AML-193 (cell line): ENCODE measurements around the gene IFT122.
"Not testable (repeated sequence)": the region's sequence is repeated elsewhere in the genome, so short reads cannot be mapped to it uniquely, and the experiment has no call there.

ENCODE experiments used
- DNase-seq, 2 experiments: peaks; one replicate each; lab custom pipeline; 2025; lab: John Stamatoyannopoulos, UW

The IFT122 gene

GRCh38 chr3:129540776-129541516 lies 100.9 kb downstream of the IFT122 start:
- no peak for DNase-seq

GRCh38 chr3:129542747-129543146 lies 102.7 kb downstream of the IFT122 start:
- DNase-seq = no peak

- no peak for DNase-seq
Observed at GRCh38 chr3:129543156-129543790, 103.2 kb downstream of the IFT122 start, which contains the start of gene H1-8. H1-8 (plus strand) TSS chr3:129543175; CDS start chr3:129543219, 44 bp downstream.

- DNase-seq = no peak
Observed at GRCh38 chr3:129543999-129544398, 104.0 kb downstream of the IFT122 start.

GRCh38 chr3:129545951-129546350 lies 105.9 kb downstream of the IFT122 start:
- DNase-seq = not testable (repeated sequence)

GRCh38 chr3:129547241-129547640 lies 107.2 kb downstream of the IFT122 start:
- DNase-seq = no peak

GRCh38 chr3:129548104-129548965 lies 108.3 kb downstream of the IFT122 start:
- no peak for DNase-seq

GRCh38 chr3:129549006-129549800 lies 109.2 kb downstream of the IFT122 start:
- peak; percentile 82 to 83 for DNase-seq

- peak; percentile 13 to 25 for DNase-seq
Observed at GRCh38 chr3:129549805-129550204, 109.8 kb downstream of the IFT122 start.

GRCh38 chr3:129552287-129553050 lies 112.4 kb downstream of the IFT122 start:
- DNase-seq = no peak

GRCh38 chr3:129553171-129553570 lies 113.1 kb downstream of the IFT122 start:
- no peak for DNase-seq

GRCh38 chr3:129553719-129554118 lies 113.7 kb downstream of the IFT122 start:
- DNase-seq = no peak

- no peak for DNase-seq
Observed at GRCh38 chr3:129554356-129555152, 114.5 kb downstream of the IFT122 start.

GRCh38 chr3:129555153-129555550 lies 115.1 kb downstream of the IFT122 start:
- no peak for DNase-seq

GRCh38 chr3:129555616-129556357 lies 115.8 kb downstream of the IFT122 start:
- DNase-seq = no peak

GRCh38 chr3:129556358-129556695 lies 116.3 kb downstream of the IFT122 start:
- no peak for DNase-seq

GRCh38 chr3:129556890-129557547 lies 117.0 kb downstream of the IFT122 start:
- no peak for DNase-seq

GRCh38 chr3:129557548-129557894 lies 117.5 kb downstream of the IFT122 start:
- no peak for DNase-seq
